GM19463 (cell line): ENCODE data around the gene DPPA4.
"Not testable (repeated sequence)": the region's sequence is repeated elsewhere in the genome, so short reads cannot be mapped to it uniquely, and the experiment has no call there.

Experiments used
- ATAC-seq: cut with Tn5 transposase; IDR thresholded peaks from one replicate; pipeline ENCODE4 v1.9.1; 2021; ENCODE audit warnings: mild to moderate bottlenecking, moderate library complexity; ENCODE audit not compliant: unreplicated experiment

DPPA4 gene

GRCh38 chr3:109337393-109337792 lies at the start of gene DPPA4:
TSS of gene DPPA4 (minus strand) at chr3:109337546. CDS start at chr3:109337517, 29 bp downstream.
- no peak for ATAC-seq

GRCh38 chr3:109385442-109386318 lies 48.3 kb upstream of the DPPA4 start:
- no peak for ATAC-seq

GRCh38 chr3:109384164-109384563 lies 46.8 kb upstream of the DPPA4 start:
- no peak for ATAC-seq

GRCh38 chr3:109382588-109382987 lies 45.2 kb upstream of the DPPA4 start:
- ATAC-seq = peak; percentile 79

- no peak for ATAC-seq
Observed at GRCh38 chr3:109375975-109376374, 38.6 kb upstream of the DPPA4 start.

GRCh38 chr3:109374434-109374833 lies 37.1 kb upstream of the DPPA4 start:
- ATAC-seq = not testable (repeated sequence)

GRCh38 chr3:109373933-109374332 lies 36.6 kb upstream of the DPPA4 start:
- no peak for ATAC-seq

- ATAC-seq = no peak
Observed at GRCh38 chr3:109372639-109373038, 35.3 kb upstream of the DPPA4 start.

- no peak for ATAC-seq
Observed at GRCh38 chr3:109369510-109369909, 32.2 kb upstream of the DPPA4 start.

GRCh38 chr3:109364088-109364487 lies 26.7 kb upstream of the DPPA4 start:
- no peak for ATAC-seq

GRCh38 chr3:109363634-109364033 lies 26.3 kb upstream of the DPPA4 start:
- no peak for ATAC-seq

- no peak for ATAC-seq
Observed at GRCh38 chr3:109362823-109363222, 25.5 kb upstream of the DPPA4 start.

- ATAC-seq = not testable (repeated sequence)
Observed at GRCh38 chr3:109358809-109359208, 21.5 kb upstream of the DPPA4 start.

- no peak for ATAC-seq
Observed at GRCh38 chr3:109356442-109357155, 19.3 kb upstream of the DPPA4 start.

- no peak for ATAC-seq
Observed at GRCh38 chr3:109355625-109356441, 18.5 kb upstream of the DPPA4 start.

- no peak for ATAC-seq
Observed at GRCh38 chr3:109353057-109353456, 15.7 kb upstream of the DPPA4 start.

- ATAC-seq = no peak
Observed at GRCh38 chr3:109351231-109351630, 13.9 kb upstream of the DPPA4 start.

- no peak for ATAC-seq
Observed at GRCh38 chr3:109346770-109347295, 9.5 kb upstream of the DPPA4 start.

GRCh38 chr3:109346099-109346498 lies 8.8 kb upstream of the DPPA4 start:
- ATAC-seq = no peak

GRCh38 chr3:109339714-109340648 lies 2.6 kb upstream of the DPPA4 start:
- ATAC-seq = no peak
